Uterus (tissue), 4 donors: Measurements from ENCODE around the gene XPA. TPM values are rescaled to one million over a fixed set of nuclear protein-coding genes. Genes with fewer than 3 reads are reported as not detected.

Source experiments
- DNase-seq, 2 donors: peaks; one replicate each; pipeline ENCODE4 v3.0.0-alpha.2; 2019 to 2020
- H3K27ac ChIP-seq, 2 donors: fragments of 200-600 bp; sonication (generic); 1 replicate in 1 of 2; 2 replicates in 1 of 2; pipeline ENCODE4 v1.5.1; 2016 to 2018
- H3K27me3 ChIP-seq, 2 donors: fragments of 200-600 bp; sonication (generic); one replicate each; pipeline ENCODE4 v1.5.1; 2018 to 2019; ENCODE audit warnings: control low read depth in 1 of 2
- H3K36me3 ChIP-seq, 2 donors: fragments of 200-600 bp; sonication (generic); one replicate each; pipeline ENCODE4 v1.5.1; 2019; ENCODE audit warnings: control low read depth in 1 of 2
- H3K4me1 ChIP-seq, 2 donors: fragments of 200-600 bp; sonication (generic); one replicate each; pipeline ENCODE4 v1.5.1; 2018 to 2019; ENCODE audit warnings: control low read depth in 1 of 2
- H3K4me3 ChIP-seq, 2 donors: fragments of 200-600 bp; sonication (generic); 1 replicate in 1 of 2; 2 replicates in 1 of 2; pipeline ENCODE4 v1.5.1; 2018 to 2019; ENCODE audit warnings: mild to moderate bottlenecking in 1 of 2
- H3K9me3 ChIP-seq, 2 donors: fragments of 200-600 bp; sonication (generic); one replicate each; pipeline ENCODE4 v1.5.1; 2019; ENCODE audit warnings: control low read depth in 1 of 2
- CTCF ChIP-seq, 4 experiments: fragments of 200-600 bp in 2 of 4; fragments of 450-650 bp in 2 of 4; sonication (generic) in 2 of 4; IDR thresholded peaks; one replicate each; pipeline ENCODE4 v1.5.1; 2016 to 2019; ENCODE audit warnings: antibody characterized with exemption in 4 of 4, mild to moderate bottlenecking in 2 of 4, moderate library complexity in 1 of 4
- POLR2A ChIP-seq, 2 donors: fragments of 450-650 bp; IDR thresholded peaks; one replicate each; pipeline ENCODE4 v1.6.1; 2016; ENCODE audit warnings: antibody characterized with exemption in 2 of 2, mild to moderate bottlenecking in 1 of 2, moderate library complexity in 1 of 2
- intact Hi-C: fragments of 100-400 bp; cut with DNase I; formaldehyde crosslinking; loops from one replicate; pipeline ENCODE4 v1.15.1; 2023; ENCODE audit warnings: low total_unique reads
- total RNA-seq, 4 donors: library from RNA; depleted of rRNA in 3 of 4; stranded (reverse); fragments of >200 nt in 3 of 4; gene quantifications; one replicate each; pipeline versions ENCODE4 v1.1.0 to v1.2.4, GENCODE V29; 2014 to 2023
- donor health status: DM: yes; HTN: yes; CAD: no.

Gene XPA
- total RNA-seq, 4 donors from 2014 or later = 10.0 to 31.6 (median 23.7) TPM

- H3K27ac ChIP-seq = no peak overlapping the region
- intact Hi-C loops = no loop called here
- H3K9me3 ChIP-seq = no peaks in the 10 kb centered on the region
These were observed 68.5 kb downstream of the XPA start for GRCh38 chr9:97628668-97629067.

GRCh38 chr9:97627624-97628023, 69.5 kb downstream of the XPA start:
- Histone ChIP-seq H3K27ac (no peak overlapping the region), H3K4me1 (peaks cover 7% of the 10 kb centered on the region in 2 donors), H3K36me3 (no peaks in the 10 kb centered on the region), H3K27me3 (no peaks in the 10 kb centered on the region), H3K9me3 (no peaks in the 10 kb centered on the region), H3K4me3 (no peak overlapping the region)
- TF ChIP-seq POLR2A (IDR thresholded peaks at IDR 0.05) = no peak
- no peak for TF ChIP-seq CTCF (IDR thresholded peaks at IDR 0.05)
- intact Hi-C loops = no loop called here
- no peak for DNase-seq

More at GRCh38 chr9:97628668-97629067, 68.5 kb downstream of the XPA start:
- no peaks in the 10 kb centered on the region for H3K36me3 ChIP-seq
- no peak overlapping the region for H3K4me3 ChIP-seq
- no peaks in the 10 kb centered on the region for H3K27me3 ChIP-seq
- TF ChIP-seq POLR2A (IDR thresholded peaks at IDR 0.05) (no peak), CTCF (IDR thresholded peaks at IDR 0.05) (no peak)
- H3K4me1 ChIP-seq = peaks cover 7% of the 10 kb centered on the region in 2 donors
- no peak for DNase-seq

- Histone ChIP-seq H3K36me3 (no peaks in the 10 kb centered on the region), H3K27ac (no peak overlapping the region)
These were observed 71.5 kb downstream of the XPA start for GRCh38 chr9:97625620-97626019.

More at GRCh38 chr9:97625620-97626019, 71.5 kb downstream of the XPA start:
- no peak overlapping the region for H3K4me3 ChIP-seq
- intact Hi-C loops = no loop called here
- no peaks in the 10 kb centered on the region for H3K27me3 ChIP-seq
- no peaks in the 10 kb centered on the region for H3K9me3 ChIP-seq
- no peak for TF ChIP-seq CTCF (IDR thresholded peaks at IDR 0.05)
- TF ChIP-seq POLR2A (IDR thresholded peaks at IDR 0.05) = no peak
- no peaks in the 10 kb centered on the region for H3K4me1 ChIP-seq
- no peak for DNase-seq

Other genes with a start within 250 kb of the XPA start
- gene TMOD1, start 195.7 kb downstream of the XPA start, total RNA-seq = 10 to 100 TPM in 3 of 4 donors, 1 to 10 TPM in 1; 5.9 to 93.7 (median 22.2) TPM
- 10 to 100 TPM in 3 of 4 donors, 1 to 10 TPM in 1; 9.0 to 35.8 (median 28.2) TPM for gene TSTD2, start 64.0 kb downstream of the XPA start, total RNA-seq
- gene NCBP1, start 63.5 kb downstream of the XPA start, total RNA-seq = 10 to 100 TPM in 3 of 4 donors, 1 to 10 TPM in 1; 3.5 to 47.6 (median 24.0) TPM
- gene FOXE1, start 155.9 kb upstream of the XPA start, total RNA-seq = not detected
- gene TRMO, start 225.2 kb upstream of the XPA start, total RNA-seq = 10 to 100 TPM; 14.1 to 32.6 (median 19.7) TPM
- 1 to 10 TPM in 1 of 4 donors, not detected in 3; 2.7 TPM for gene HEMGN, start 240.8 kb upstream of the XPA start, total RNA-seq